HepG2 (cell line): ENCODE data around the gene TPPP3. TPM values are rescaled to one million over a fixed set of nuclear protein-coding genes. Genes with fewer than 3 reads are reported as not detected.

ENCODE experiments used
- ERF ChIP-seq: IDR thresholded peaks from 2 replicates; pipeline ENCODE4 v1.6.1; 2018; ENCODE audit warnings: missing biosample characterization, missing genetic modification reagents
- GFI1 ChIP-seq: sonication (generic); formaldehyde crosslinking; IDR thresholded peaks from 2 replicates; pipeline ENCODE4 v1.5.0; 2020; ENCODE audit warnings: missing genetic modification reagents, mild to moderate bottlenecking, borderline replicate concordance
- GPN1 ChIP-seq: sonication (generic); formaldehyde crosslinking; IDR thresholded peaks from 2 replicates; pipeline ENCODE4 v1.5.1; 2020; ENCODE audit warnings: missing genetic modification reagents, borderline replicate concordance
- HHEX ChIP-seq: IDR thresholded peaks from 2 replicates; pipeline ENCODE4 v1.6.1; 2016; ENCODE audit warnings: control low read depth
- HIVEP1 ChIP-seq: sonication (generic); formaldehyde crosslinking; IDR thresholded peaks from 2 replicates; pipeline ENCODE4 v1.4.0; 2020; ENCODE audit warnings: mild to moderate bottlenecking, missing genetic modification reagents
- KLF11 ChIP-seq: IDR thresholded peaks from 2 replicates; pipeline ENCODE4 v1.6.1; 2016; ENCODE audit warnings: missing compliant biosample characterization
- NCOA2 ChIP-seq: sonication (generic); formaldehyde crosslinking; IDR thresholded peaks from 2 replicates; pipeline ENCODE4 v1.8.0; 2022; ENCODE audit warnings: inconsistent platforms
- SMARCE1 ChIP-seq: fragments of 450-650 bp; IDR thresholded peaks from 2 replicates; pipeline ENCODE4 v1.6.1; 2017; ENCODE audit warnings: borderline replicate concordance
- ZBTB7B ChIP-seq: sonication (generic); formaldehyde crosslinking; IDR thresholded peaks from 2 replicates; pipeline ENCODE4 v1.4.0; 2020; ENCODE audit warnings: missing genetic modification reagents
- ZNF501 ChIP-seq: sonication (generic); formaldehyde crosslinking; IDR thresholded peaks from 2 replicates; pipeline ENCODE4 v1.5.1; 2020; ENCODE audit warnings: mild to moderate bottlenecking, moderate library complexity, missing genetic modification reagents
- ZNF619 ChIP-seq: sonication (generic); formaldehyde crosslinking; IDR thresholded peaks from 2 replicates; pipeline ENCODE4 v1.4.0; 2020; ENCODE audit warnings: mild to moderate bottlenecking, missing genetic modification reagents
- ZNF879 ChIP-seq: sonication (generic); formaldehyde crosslinking; IDR thresholded peaks from 2 replicates; pipeline ENCODE4 v1.8.1; 2023; ENCODE audit warnings: missing genetic modification reagents
- ZSCAN30 ChIP-seq: sonication (generic); formaldehyde crosslinking; IDR thresholded peaks from 2 replicates; pipeline ENCODE4 v1.5.0; 2020; ENCODE audit warnings: mild to moderate bottlenecking, missing genetic modification reagents
- polyA plus RNA-seq, 8 experiments: library from polyadenylated mRNA; depleted of rRNA in 3 of 8; stranded (reverse) in 7 of 8; unstranded in 1 of 8; fragments of >200 nt; fragmentation: Illumina TruSeq in 4 of 8; extraction: Trizol in 4 of 8; gene quantifications; 2 replicates each; pipeline versions ENCODE4 v1.2.1 to v1.2.3, GENCODE V29; 2011 to 2016; ENCODE audit warnings: low read depth in 4 of 8, missing spikeins in 1 of 8, mixed read lengths in 1 of 8; ENCODE audit not compliant: insufficient read depth in 1 of 8
- total RNA-seq, 5 experiments: library from RNA; depleted of rRNA; stranded (reverse); fragments of >200 nt; fragmentation: Illumina TruSeq; extraction: Trizol; gene quantifications; 2 replicates each; pipeline ENCODE4 v1.2.3, GENCODE V29; 2016; ENCODE audit warnings: low read depth in 1 of 5
- TF ChIP-seq, protein P1 (sequence below): sonication (generic); formaldehyde crosslinking; IDR thresholded peaks from 2 replicates; pipeline ENCODE4 v1.4.0; 2020; ENCODE audit warnings: missing genetic modification reagents, mild to moderate bottlenecking, borderline replicate concordance
- TF ChIP-seq, protein P2 (sequence below): sonication (generic); formaldehyde crosslinking; IDR thresholded peaks from 2 replicates; pipeline ENCODE4 v1.4.0; 2020; ENCODE audit warnings: mild to moderate bottlenecking, missing genetic modification reagents
- TF ChIP-seq, protein P3 (sequence below): sonication (generic); formaldehyde crosslinking; IDR thresholded peaks from 2 replicates; pipeline ENCODE4 v1.9.0; 2021; ENCODE audit warnings: missing genetic modification reagents, borderline replicate concordance
- TF ChIP-seq, protein P4 (sequence below): sonication (generic); formaldehyde crosslinking; IDR thresholded peaks from 2 replicates; pipeline ENCODE4 v1.4.0; 2020; ENCODE audit warnings: missing genetic modification reagents, mild to moderate bottlenecking, borderline replicate concordance
- TF ChIP-seq, protein P5 (sequence below): sonication (generic); formaldehyde crosslinking; IDR thresholded peaks from 2 replicates; pipeline ENCODE4 v1.5.1; 2020; ENCODE audit warnings: mild to moderate bottlenecking, missing genetic modification reagents, borderline replicate concordance
- TF ChIP-seq, protein P6 (sequence below): IDR thresholded peaks from 2 replicates; pipeline ENCODE4 v1.6.1; 2012; ENCODE audit warnings: low read depth, low read length, improper control_type of control experiment

The TPPP3 gene
- total and polyA plus RNA-seq, 2 of the 13 experiments (the other 11 are each of a cell fraction or from before 2014, with no cell fraction given) = 0.16 to 0.44 TPM

DNA sequence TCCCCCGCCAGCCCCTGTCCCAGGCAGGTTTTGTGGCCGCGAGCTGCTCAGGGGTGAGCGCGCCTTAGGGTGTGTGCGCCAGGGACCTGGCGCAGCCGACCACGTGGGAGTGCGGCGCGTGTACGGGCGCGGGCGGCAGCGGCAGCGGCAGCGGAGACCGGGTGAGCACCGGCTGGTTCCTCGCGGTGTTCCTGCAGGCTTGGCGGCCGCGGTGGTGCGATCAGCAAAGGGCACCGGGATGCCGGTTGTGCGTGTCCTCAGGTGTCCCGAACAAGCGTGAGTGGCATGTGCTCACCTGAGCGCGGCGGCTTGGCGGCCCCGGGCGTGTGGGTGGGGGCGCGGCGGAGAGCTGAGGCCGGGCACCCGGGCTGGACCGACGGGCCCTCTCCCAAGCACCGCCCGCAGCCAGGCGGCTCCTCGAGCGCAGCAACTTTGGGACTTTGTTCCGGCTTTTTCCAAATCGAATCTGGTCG is 37.2 kb upstream of the TPPP3 start (continued):
- peak; percentile 82 for TF ChIP-seq ZNF501 (CRISPR knock-in tag)
- peak; percentile 87 for TF ChIP-seq ZNF879
- TF ChIP-seq GPN1 (CRISPR knock-in tag) = no peak; the same call in none of the 2 replicates
- peak; percentile 63; the same call in 1 of the 2 replicates for TF ChIP-seq ZNF619 (CRISPR knock-in tag)
- TF ChIP-seq, protein P1, sequence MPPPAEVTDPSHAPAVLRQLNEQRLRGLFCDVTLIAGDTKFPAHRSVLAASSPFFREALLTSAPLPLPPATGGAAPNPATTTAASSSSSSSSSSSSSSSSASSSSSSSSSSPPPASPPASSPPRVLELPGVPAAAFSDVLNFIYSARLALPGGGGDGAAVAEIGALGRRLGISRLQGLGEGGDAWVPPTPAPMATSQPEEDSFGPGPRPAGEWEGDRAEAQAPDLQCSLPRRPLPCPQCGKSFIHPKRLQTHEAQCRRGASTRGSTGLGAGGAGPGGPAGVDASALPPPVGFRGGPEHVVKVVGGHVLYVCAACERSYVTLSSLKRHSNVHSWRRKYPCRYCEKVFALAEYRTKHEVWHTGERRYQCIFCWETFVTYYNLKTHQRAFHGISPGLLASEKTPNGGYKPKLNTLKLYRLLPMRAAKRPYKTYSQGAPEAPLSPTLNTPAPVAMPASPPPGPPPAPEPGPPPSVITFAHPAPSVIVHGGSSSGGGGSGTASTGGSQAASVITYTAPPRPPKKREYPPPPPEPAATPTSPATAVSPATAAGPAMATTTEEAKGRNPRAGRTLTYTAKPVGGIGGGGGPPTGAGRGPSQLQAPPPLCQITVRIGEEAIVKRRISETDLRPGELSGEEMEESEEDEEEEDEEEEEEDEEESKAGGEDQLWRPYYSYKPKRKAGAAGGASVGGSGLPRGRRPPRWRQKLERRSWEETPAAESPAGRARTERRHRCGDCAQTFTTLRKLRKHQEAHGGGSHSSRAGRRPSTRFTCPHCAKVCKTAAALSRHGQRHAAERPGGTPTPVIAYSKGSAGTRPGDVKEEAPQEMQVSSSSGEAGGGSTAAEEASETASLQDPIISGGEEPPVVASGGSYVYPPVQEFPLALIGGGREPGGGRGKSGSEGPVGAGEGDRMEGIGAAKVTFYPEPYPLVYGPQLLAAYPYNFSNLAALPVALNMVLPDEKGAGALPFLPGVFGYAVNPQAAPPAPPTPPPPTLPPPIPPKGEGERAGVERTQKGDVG (CRISPR knock-in tag) = peak; percentile 72; the same call in 1 of the 2 replicates
- TF ChIP-seq NCOA2 (CRISPR knock-in tag) = no peak
- 0 out of 2 replicates have a peak, but pooled peaks have one; percentile 11 for TF ChIP-seq ZBTB7B
- TF ChIP-seq ERF (CRISPR knock-in tag) = peak; percentile 59; the same call in 1 of the 2 replicates
- TF ChIP-seq ZSCAN30 (CRISPR knock-in tag) = no peak
- TF ChIP-seq, protein P2, sequence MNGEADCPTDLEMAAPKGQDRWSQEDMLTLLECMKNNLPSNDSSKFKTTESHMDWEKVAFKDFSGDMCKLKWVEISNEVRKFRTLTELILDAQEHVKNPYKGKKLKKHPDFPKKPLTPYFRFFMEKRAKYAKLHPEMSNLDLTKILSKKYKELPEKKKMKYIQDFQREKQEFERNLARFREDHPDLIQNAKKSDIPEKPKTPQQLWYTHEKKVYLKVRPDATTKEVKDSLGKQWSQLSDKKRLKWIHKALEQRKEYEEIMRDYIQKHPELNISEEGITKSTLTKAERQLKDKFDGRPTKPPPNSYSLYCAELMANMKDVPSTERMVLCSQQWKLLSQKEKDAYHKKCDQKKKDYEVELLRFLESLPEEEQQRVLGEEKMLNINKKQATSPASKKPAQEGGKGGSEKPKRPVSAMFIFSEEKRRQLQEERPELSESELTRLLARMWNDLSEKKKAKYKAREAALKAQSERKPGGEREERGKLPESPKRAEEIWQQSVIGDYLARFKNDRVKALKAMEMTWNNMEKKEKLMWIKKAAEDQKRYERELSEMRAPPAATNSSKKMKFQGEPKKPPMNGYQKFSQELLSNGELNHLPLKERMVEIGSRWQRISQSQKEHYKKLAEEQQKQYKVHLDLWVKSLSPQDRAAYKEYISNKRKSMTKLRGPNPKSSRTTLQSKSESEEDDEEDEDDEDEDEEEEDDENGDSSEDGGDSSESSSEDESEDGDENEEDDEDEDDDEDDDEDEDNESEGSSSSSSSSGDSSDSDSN (CRISPR knock-in tag) = peak; percentile 82
- no peak for TF ChIP-seq SMARCE1
- no peak for TF ChIP-seq KLF11 (CRISPR knock-in tag)
- TF ChIP-seq, protein P3, sequence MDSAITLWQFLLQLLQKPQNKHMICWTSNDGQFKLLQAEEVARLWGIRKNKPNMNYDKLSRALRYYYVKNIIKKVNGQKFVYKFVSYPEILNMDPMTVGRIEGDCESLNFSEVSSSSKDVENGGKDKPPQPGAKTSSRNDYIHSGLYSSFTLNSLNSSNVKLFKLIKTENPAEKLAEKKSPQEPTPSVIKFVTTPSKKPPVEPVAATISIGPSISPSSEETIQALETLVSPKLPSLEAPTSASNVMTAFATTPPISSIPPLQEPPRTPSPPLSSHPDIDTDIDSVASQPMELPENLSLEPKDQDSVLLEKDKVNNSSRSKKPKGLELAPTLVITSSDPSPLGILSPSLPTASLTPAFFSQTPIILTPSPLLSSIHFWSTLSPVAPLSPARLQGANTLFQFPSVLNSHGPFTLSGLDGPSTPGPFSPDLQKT (CRISPR knock-in tag) = no peak
- TF ChIP-seq, protein P4, sequence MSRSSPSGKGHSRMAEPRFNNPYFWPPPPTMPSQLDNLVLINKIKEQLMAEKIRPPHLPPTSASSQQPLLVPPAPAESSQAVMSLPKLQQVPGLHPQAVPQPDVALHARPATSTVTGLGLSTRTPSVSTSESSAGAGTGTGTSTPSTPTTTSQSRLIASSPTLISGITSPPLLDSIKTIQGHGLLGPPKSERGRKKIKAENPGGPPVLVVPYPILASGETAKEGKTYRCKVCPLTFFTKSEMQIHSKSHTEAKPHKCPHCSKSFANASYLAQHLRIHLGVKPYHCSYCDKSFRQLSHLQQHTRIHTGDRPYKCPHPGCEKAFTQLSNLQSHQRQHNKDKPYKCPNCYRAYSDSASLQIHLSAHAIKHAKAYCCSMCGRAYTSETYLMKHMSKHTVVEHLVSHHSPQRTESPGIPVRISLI = peak; percentile 51
- TF ChIP-seq GFI1 = peak; percentile 81; the same call in 1 of the 2 replicates
- TF ChIP-seq HHEX (CRISPR knock-in tag) = no peak
- TF ChIP-seq, protein P5, sequence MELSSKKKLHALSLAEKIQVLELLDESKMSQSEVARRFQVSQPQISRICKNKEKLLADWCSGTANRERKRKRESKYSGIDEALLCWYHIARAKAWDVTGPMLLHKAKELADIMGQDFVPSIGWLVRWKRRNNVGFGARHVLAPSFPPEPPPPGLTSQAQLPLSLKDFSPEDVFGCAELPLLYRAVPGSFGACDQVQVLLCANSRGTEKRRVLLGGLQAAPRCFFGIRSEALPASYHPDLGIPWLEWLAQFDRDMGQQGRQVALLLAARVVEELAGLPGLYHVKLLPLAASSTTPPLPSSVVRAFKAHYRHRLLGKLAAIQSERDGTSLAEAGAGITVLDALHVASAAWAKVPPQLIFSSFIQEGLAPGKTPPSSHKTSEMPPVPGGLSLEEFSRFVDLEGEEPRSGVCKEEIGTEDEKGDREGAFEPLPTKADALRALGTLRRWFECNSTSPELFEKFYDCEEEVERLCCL (CRISPR knock-in tag) = no peak
- TF ChIP-seq HIVEP1 (CRISPR knock-in tag) = peak; percentile 76
- TF ChIP-seq, protein P6, sequence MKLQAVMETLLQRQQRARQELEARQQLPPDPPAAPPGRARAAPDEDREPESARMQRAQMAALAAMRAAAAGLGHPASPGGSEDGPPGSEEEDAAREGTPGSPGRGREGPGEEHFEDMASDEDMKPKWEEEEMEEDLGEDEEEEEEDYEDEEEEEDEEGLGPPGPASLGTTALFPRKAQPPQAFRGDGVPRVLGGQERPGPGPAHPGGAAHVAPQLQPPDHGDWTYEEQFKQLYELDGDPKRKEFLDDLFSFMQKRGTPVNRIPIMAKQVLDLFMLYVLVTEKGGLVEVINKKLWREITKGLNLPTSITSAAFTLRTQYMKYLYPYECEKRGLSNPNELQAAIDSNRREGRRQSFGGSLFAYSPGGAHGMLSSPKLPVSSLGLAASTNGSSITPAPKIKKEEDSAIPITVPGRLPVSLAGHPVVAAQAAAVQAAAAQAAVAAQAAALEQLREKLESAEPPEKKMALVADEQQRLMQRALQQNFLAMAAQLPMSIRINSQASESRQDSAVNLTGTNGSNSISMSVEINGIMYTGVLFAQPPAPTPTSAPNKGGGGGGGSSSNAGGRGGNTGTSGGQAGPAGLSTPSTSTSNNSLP = no peak
